ENCODE data around the gene LHFPL6. TPM values are rescaled to one million over a fixed set of nuclear protein-coding genes. Genes with fewer than 3 reads are reported as not detected.

Gene LHFPL6
- total RNA-seq, 1 donor from 2014 or later = 31.4 TPM

DNA sequence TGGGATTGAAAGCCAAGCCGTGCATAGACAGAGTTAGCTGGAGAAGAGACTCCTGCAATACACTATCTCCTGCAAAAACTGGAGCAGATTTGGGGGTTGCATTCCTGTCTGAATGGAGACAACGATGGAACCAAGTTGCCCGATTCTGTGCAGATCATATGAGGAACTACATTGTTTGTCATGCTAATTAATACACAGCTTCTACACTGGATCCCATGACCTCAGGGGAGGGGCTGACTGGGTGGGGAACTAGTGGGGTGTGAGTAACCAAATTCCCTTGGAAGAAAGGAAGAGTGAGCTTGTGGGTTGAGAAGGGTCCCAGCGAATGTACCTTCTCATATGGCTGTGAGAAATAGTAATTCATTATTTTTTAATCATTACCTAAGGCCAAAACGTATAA is 214.0 kb downstream of the LHFPL6 start:
- no peak overlapping the region for H3K4me3 ChIP-seq (ENCODE audit: insufficient read depth, low read depth, low read length)
- no peaks in the 10 kb centered on the region for H3K27me3 Mint-ChIP-seq (ENCODE audit: low read depth, unreplicated experiment)
- H3K4me3 Mint-ChIP-seq (ENCODE audit: unreplicated experiment) = no peak overlapping the region
- no peaks in the 10 kb centered on the region for H3K36me3 Mint-ChIP-seq (ENCODE audit: low read depth, unreplicated experiment)
- H3K36me3 ChIP-seq (ENCODE audit: insufficient read depth, low read length) = no peaks in the 10 kb centered on the region
- no peak overlapping the region for H2AFZ ChIP-seq (ENCODE audit: low read depth, low read length)
- no peak overlapping the region for H3K27ac Mint-ChIP-seq (ENCODE audit: unreplicated experiment)
- FAIRE-seq (no peak), DNase-seq (ENCODE audit: low read depth) (no peak)
- H3K9ac ChIP-seq (ENCODE audit: low read length) = no peak overlapping the region
- no peaks in the 10 kb centered on the region for H3K9me3 Mint-ChIP-seq (ENCODE audit: unreplicated experiment)
- H3K4me2 ChIP-seq (ENCODE audit: low read length) = no peak overlapping the region
- no peak overlapping the region for H3K27ac ChIP-seq (ENCODE audit: low read depth, low read length)
- no peaks in the 10 kb centered on the region for H3K27me3 ChIP-seq (ENCODE audit: insufficient read depth, low read length)
- TF ChIP-seq, protein P1, sequence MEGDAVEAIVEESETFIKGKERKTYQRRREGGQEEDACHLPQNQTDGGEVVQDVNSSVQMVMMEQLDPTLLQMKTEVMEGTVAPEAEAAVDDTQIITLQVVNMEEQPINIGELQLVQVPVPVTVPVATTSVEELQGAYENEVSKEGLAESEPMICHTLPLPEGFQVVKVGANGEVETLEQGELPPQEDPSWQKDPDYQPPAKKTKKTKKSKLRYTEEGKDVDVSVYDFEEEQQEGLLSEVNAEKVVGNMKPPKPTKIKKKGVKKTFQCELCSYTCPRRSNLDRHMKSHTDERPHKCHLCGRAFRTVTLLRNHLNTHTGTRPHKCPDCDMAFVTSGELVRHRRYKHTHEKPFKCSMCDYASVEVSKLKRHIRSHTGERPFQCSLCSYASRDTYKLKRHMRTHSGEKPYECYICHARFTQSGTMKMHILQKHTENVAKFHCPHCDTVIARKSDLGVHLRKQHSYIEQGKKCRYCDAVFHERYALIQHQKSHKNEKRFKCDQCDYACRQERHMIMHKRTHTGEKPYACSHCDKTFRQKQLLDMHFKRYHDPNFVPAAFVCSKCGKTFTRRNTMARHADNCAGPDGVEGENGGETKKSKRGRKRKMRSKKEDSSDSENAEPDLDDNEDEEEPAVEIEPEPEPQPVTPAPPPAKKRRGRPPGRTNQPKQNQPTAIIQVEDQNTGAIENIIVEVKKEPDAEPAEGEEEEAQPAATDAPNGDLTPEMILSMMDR (IDR thresholded peaks at IDR 0.05; ENCODE audit: insufficient read depth, low read depth, low read length) = no peak
- TF ChIP-seq EZH2 (IDR thresholded peaks at IDR 0.05; ENCODE audit: insufficient read depth, low read length) = no peak
- H3K79me2 ChIP-seq (ENCODE audit: insufficient read depth, low read length) = no peaks in the 10 kb centered on the region
- peaks cover 16% of the 10 kb centered on the region for H3K4me1 Mint-ChIP-seq (ENCODE audit: low read depth, unreplicated experiment)
- H3K4me1 ChIP-seq (ENCODE audit: insufficient read depth, low read length) = peaks cover 18% of the 10 kb centered on the region
- H4K20me1 ChIP-seq (ENCODE audit: insufficient read depth, low read length) = no peaks in the 10 kb centered on the region
- no peaks in the 10 kb centered on the region for H3K9me3 ChIP-seq (ENCODE audit: insufficient read depth, low read depth, low read length)

DNA sequence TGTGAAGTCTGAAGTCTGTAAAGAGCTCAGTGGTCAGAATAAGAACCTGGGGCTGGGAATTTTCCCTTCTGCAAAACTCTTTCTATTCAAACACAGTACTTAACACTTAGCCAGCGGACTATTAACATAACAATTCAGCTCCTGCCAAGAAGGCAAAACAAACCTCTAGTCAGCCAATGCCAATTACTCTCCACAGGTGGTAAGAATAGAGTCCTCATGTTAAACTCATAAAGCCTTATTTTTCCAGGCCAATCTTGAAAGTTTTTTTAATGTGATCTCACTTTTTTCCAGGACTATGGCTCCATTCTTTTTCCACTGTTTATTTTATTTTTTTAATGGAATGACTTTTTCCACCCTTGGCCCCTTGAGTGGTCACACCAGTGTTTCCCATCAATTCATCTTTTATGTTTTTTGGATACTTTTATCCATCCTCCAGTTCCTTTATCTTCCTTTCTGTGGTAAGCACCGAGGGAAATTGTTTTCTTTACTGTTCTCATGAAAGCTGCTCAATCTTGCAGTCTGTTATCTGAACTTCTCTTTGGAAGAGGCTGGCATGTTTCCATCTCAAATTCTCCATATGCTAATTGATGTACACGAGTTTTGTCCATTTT is 217.3 kb downstream of the LHFPL6 start:
- no peak for TF ChIP-seq EZH2 (IDR thresholded peaks at IDR 0.05; ENCODE audit: insufficient read depth, low read length)
- TF ChIP-seq, protein P1 (IDR thresholded peaks at IDR 0.05; ENCODE audit: insufficient read depth, low read depth, low read length) = no peak
- no peaks in the 10 kb centered on the region for H3K9me3 Mint-ChIP-seq (ENCODE audit: unreplicated experiment)
- no peak for FAIRE-seq

DNA sequence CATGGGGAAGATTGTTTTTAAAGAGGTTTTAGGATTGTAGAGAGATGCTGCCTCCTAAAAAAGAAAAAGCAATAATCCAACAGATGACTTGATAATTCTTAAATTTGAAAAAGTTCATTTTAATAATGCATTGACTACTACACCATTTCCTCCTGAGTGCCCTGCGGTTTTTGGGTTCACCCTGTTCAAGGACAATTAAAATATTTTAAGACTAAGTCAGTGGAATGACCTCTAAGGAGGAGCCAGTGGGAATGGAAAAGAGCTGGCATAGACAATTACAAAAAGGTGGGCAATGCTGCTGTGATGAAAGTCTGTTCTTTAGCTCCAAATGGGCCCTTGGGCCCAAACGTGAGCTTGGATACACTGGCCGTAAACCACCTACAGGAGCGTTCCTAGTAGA is 217.8 kb downstream of the LHFPL6 start:
- H3K4me3 ChIP-seq (ENCODE audit: insufficient read depth, low read depth, low read length) = no peak overlapping the region
- H3K4me1 Mint-ChIP-seq (ENCODE audit: low read depth, unreplicated experiment) = peaks cover 18% of the 10 kb centered on the region
- H3K4me3 Mint-ChIP-seq (ENCODE audit: unreplicated experiment) = no peak overlapping the region
- H3K27ac ChIP-seq (ENCODE audit: low read depth, low read length) = peak overlapping the region; percentile 33
- no peak overlapping the region for H2AFZ ChIP-seq (ENCODE audit: low read depth, low read length)
- no peaks in the 10 kb centered on the region for H3K9me3 Mint-ChIP-seq (ENCODE audit: unreplicated experiment)
- peak overlapping the region; percentile 53 for H3K4me2 ChIP-seq (ENCODE audit: low read length)
- H3K79me2 ChIP-seq (ENCODE audit: insufficient read depth, low read length) = no peaks in the 10 kb centered on the region
- H4K20me1 ChIP-seq (ENCODE audit: insufficient read depth, low read length) = no peaks in the 10 kb centered on the region
- H3K36me3 Mint-ChIP-seq (ENCODE audit: low read depth, unreplicated experiment) = no peaks in the 10 kb centered on the region
- no peaks in the 10 kb centered on the region for H3K27me3 ChIP-seq (ENCODE audit: insufficient read depth, low read length)
- H3K9ac ChIP-seq (ENCODE audit: low read length) = no peak overlapping the region
- no peaks in the 10 kb centered on the region for H3K9me3 ChIP-seq (ENCODE audit: insufficient read depth, low read depth, low read length)
- no peak for TF ChIP-seq EZH2 (IDR thresholded peaks at IDR 0.05; ENCODE audit: insufficient read depth, low read length)
- H3K27ac Mint-ChIP-seq (ENCODE audit: unreplicated experiment) = no peak overlapping the region
- no peak for FAIRE-seq
- peaks cover 18% of the 10 kb centered on the region for H3K4me1 ChIP-seq (ENCODE audit: insufficient read depth, low read length)
- H3K36me3 ChIP-seq (ENCODE audit: insufficient read depth, low read length) = no peaks in the 10 kb centered on the region
- H3K27me3 Mint-ChIP-seq (ENCODE audit: low read depth, unreplicated experiment) = no peaks in the 10 kb centered on the region
- DNase-seq (ENCODE audit: low read depth) = peak; percentile 27

More for the DNA sequence above, 217.3 kb downstream of the LHFPL6 start:
- peak; percentile 93 for DNase-seq (ENCODE audit: low read depth)
- H3K4me2 ChIP-seq (ENCODE audit: low read length) = peak overlapping the region; percentile 53
- Mint-ChIP-seq H3K27me3 (ENCODE audit: low read depth, unreplicated experiment) (no peaks in the 10 kb centered on the region), H3K27ac (ENCODE audit: unreplicated experiment) (no peak overlapping the region), H3K4me3 (ENCODE audit: unreplicated experiment) (no peak overlapping the region), H3K4me1 (ENCODE audit: low read depth, unreplicated experiment) (peaks cover 16% of the 10 kb centered on the region), H3K36me3 (ENCODE audit: low read depth, unreplicated experiment) (no peaks in the 10 kb centered on the region)
- peak overlapping the region; percentile 33 for H3K27ac ChIP-seq (ENCODE audit: low read depth, low read length)
- H2AFZ ChIP-seq (ENCODE audit: low read depth, low read length) = no peak overlapping the region
- no peaks in the 10 kb centered on the region for H3K27me3 ChIP-seq (ENCODE audit: insufficient read depth, low read length)
- no peaks in the 10 kb centered on the region for H3K79me2 ChIP-seq (ENCODE audit: insufficient read depth, low read length)
- no peaks in the 10 kb centered on the region for H4K20me1 ChIP-seq (ENCODE audit: insufficient read depth, low read length)
- H3K4me1 ChIP-seq (ENCODE audit: insufficient read depth, low read length) = peaks cover 18% of the 10 kb centered on the region
- no peaks in the 10 kb centered on the region for H3K36me3 ChIP-seq (ENCODE audit: insufficient read depth, low read length)
- no peaks in the 10 kb centered on the region for H3K9me3 ChIP-seq (ENCODE audit: insufficient read depth, low read depth, low read length)
- no peak overlapping the region for H3K9ac ChIP-seq (ENCODE audit: low read length)
- H3K4me3 ChIP-seq (ENCODE audit: insufficient read depth, low read depth, low read length) = no peak overlapping the region

Data from astrocyte (in vitro differentiated cells and primary cell).